HFFc6 (cell line): ENCODE data around the gene IGF1R. TPM values are rescaled to one million over a fixed set of nuclear protein-coding genes. Genes with fewer than 3 reads are reported as not detected.
"Not testable (repeated sequence)": the region's sequence is repeated elsewhere in the genome, so short reads cannot be mapped to it uniquely, and the experiment has no call there.

Source experiments
- DNase-seq: peaks from one replicate; pipeline ENCODE4 v3.0.0-alpha.2; 2018
- H3K27ac Mint-ChIP-seq: 2 replicates; pipeline ENCODE4 v1.8.0; 2020; ENCODE audit warnings: mild to moderate bottlenecking, mixed read lengths
- H3K27me3 Mint-ChIP-seq: 2 replicates; pipeline ENCODE4 v1.8.0; 2021; ENCODE audit warnings: mild to moderate bottlenecking, moderate library complexity, mixed read lengths; ENCODE audit not compliant: insufficient read depth
- H3K36me3 Mint-ChIP-seq: 2 replicates; pipeline ENCODE4 v1.8.0; 2021; ENCODE audit warnings: low read depth, mixed read lengths
- H3K4me1 Mint-ChIP-seq: 2 replicates; pipeline ENCODE4 v1.8.0; 2020; ENCODE audit warnings: low read depth, mixed read lengths
- H3K4me3 Mint-ChIP-seq: 2 replicates; pipeline ENCODE4 v1.8.0; 2020; ENCODE audit warnings: mild to moderate bottlenecking, moderate library complexity, mixed read lengths
- H3K9me3 Mint-ChIP-seq: 2 replicates; pipeline ENCODE4 v1.8.0; 2020; ENCODE audit warnings: mild to moderate bottlenecking, mixed read lengths
- CTCF ChIP-seq: fragments of 200-600 bp; sonication (generic); IDR thresholded peaks from 2 replicates; pipeline ENCODE4 v1.5.0; 2021; ENCODE audit warnings: antibody characterized with exemption, mild to moderate bottlenecking
- total RNA-seq, 6 experiments: library from RNA; stranded (reverse); fragmentation: NEBNext Ultra II Directional; extraction: Animal tissue kit (Norgen Biotek cat#: 25700); gene quantifications; 2 replicates in 1 of 6; 3 replicates in 5 of 6; pipeline ENCODE4 v1.2.3, GENCODE V29; 2021

The IGF1R gene
- total RNA-seq, 6 experiments from 2014 or later, result 46.7 to 61.9 (median 50.1) TPM

DNA sequence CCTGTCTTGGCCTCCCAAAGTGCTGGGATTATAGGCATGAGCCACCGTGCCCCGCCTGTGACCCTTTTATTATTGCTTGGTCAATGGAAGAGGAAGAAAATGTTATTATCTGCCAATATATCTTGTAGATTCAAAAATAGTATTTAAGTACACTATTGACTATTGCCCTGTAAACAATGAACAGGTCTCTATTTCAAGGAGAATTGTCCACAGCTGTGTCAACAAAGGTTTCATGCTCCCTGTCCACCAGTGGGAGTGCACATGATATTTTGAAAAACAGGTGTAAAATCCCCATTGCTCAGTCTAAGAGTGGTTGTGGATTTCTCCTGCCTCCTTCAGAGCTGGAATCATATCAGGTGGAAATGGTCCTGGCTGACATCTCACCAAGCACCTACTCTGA, 36.5 kb upstream of the IGF1R start:
- Mint-ChIP-seq H3K4me3 (no peak overlapping the region), H3K9me3 (no peaks in the 10 kb centered on the region), H3K4me1 (peaks cover 10% of the 10 kb centered on the region), H3K27me3 (peaks cover 22% of the 10 kb centered on the region), H3K36me3 (no peaks in the 10 kb centered on the region), H3K27ac (no peak overlapping the region)
- no peak for TF ChIP-seq CTCF
- no peak for DNase-seq

GRCh38 chr15:98612490-98613110, 35.7 kb upstream of the IGF1R start:
- no peak for DNase-seq
- H3K27me3 Mint-ChIP-seq, result peaks cover 22% of the 10 kb centered on the region
- TF ChIP-seq CTCF, result no peak
- H3K36me3 Mint-ChIP-seq, result no peaks in the 10 kb centered on the region
- no peak overlapping the region for H3K4me3 Mint-ChIP-seq
- no peaks in the 10 kb centered on the region for H3K9me3 Mint-ChIP-seq
- peaks cover 10% of the 10 kb centered on the region for H3K4me1 Mint-ChIP-seq
- no peak overlapping the region for H3K27ac Mint-ChIP-seq

DNA sequence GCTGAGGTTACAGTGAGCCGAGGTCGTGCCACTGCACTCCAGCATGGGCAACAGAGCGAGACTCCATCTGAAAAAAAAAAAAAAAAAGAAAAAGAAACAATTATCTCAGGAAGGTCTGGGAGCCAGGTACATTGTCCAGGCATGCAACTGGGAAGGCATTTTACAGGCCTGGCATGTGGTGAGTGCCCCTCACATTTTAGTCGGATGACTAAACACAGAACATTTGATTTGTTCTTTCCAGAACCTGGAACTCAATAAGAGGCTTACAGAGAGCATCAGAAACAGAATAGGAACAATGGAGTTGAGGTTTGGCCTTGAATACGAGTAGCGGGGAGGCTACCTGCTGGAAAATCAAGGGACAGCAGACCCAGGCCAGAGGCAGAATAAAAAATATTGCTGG, 33.7 kb upstream of the IGF1R start:
- H3K36me3 Mint-ChIP-seq, result no peaks in the 10 kb centered on the region
- no peak overlapping the region for H3K4me3 Mint-ChIP-seq
- no peaks in the 10 kb centered on the region for H3K9me3 Mint-ChIP-seq
- peaks cover 38% of the 10 kb centered on the region for H3K27me3 Mint-ChIP-seq
- peaks cover 3% of the 10 kb centered on the region for H3K4me1 Mint-ChIP-seq
- no peak overlapping the region for H3K27ac Mint-ChIP-seq
- no peak for TF ChIP-seq CTCF
- no peak for DNase-seq

DNA sequence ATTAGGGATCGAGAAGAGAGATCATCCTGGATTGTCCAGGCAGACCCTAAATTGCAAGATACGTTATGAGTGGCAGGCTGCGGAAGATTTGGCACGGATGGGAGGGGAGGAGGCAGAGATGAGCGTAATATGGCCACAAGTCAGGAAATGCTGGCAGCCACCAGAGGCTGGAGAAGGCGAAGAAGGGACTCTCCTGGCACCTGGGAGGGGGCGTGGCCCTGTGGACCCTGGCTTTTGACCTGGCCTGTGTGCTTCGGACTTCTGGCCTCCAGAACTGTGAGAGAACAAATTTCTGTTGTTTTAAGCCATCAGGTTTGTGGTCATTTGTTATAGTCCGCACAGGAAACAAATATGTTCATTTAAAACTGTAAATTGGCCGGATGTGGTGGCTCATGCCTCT, 31.9 kb upstream of the IGF1R start:
- Mint-ChIP-seq H3K9me3 (no peaks in the 10 kb centered on the region), H3K27me3 (peaks cover 38% of the 10 kb centered on the region), H3K4me1 (no peaks in the 10 kb centered on the region), H3K4me3 (no peak overlapping the region), H3K36me3 (no peaks in the 10 kb centered on the region), H3K27ac (no peak overlapping the region)
- DNase-seq, result no peak
- no peak for TF ChIP-seq CTCF

DNA sequence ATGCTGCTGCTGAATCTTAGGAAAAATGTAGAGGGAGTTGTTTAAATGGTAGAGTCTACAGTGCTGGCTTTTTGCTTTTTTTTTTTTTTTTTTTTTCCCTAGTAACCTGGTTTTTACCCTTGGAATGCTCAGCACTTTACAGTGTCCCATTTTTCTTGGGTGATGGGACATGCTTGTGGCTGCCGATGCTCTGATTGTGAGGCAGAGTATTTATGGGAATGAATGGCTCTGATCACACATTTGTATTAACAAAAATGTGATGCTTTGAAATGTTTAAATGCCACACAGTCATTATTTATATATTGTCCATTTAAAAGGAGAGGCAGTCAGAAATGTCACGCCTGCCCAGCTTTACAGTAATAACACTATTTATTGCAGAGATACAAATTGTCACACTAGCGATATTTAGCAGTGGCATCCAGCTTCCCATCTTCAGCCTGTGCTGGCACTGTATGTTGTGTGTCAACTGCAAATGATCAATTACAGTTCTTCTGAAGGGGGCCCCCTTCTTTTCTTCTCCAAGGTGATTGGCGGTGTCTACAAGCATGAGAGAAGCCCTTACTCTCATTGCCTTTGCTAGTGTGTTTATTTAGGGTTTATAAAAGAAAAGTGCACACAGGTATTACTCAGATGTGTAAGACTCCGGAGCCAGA, 30.9 kb upstream of the IGF1R start:
- Mint-ChIP-seq H3K9me3 (no peaks in the 10 kb centered on the region), H3K36me3 (no peaks in the 10 kb centered on the region), H3K4me3 (no peak overlapping the region), H3K4me1 (no peaks in the 10 kb centered on the region), H3K27ac (no peak overlapping the region), H3K27me3 (peaks cover 34% of the 10 kb centered on the region)
- DNase-seq, result no peak
- TF ChIP-seq CTCF, result no peak

GRCh38 chr15:98618576-98618975, 29.8 kb upstream of the IGF1R start:
- H3K9me3 Mint-ChIP-seq, DNase-seq, H3K36me3 Mint-ChIP-seq, H3K4me3 Mint-ChIP-seq, H3K27ac Mint-ChIP-seq, H3K4me1 Mint-ChIP-seq: not testable (repeated sequence)
- H3K27me3 Mint-ChIP-seq, result peaks cover 34% of the 10 kb centered on the region
